K562 (cell line): ENCODE measurements around the gene HMX1. TPM values are rescaled to one million over a fixed set of nuclear protein-coding genes. Genes with fewer than 3 reads are reported as not detected.

Experiments
- ATAC-seq: fragments of 200-7000 bp; cut with Tn5 transposase; 3 replicates; pipeline ENCODE4 v1.9.1; 2020; ENCODE audit warnings: moderate library complexity
- BruUV-seq: library from RNA; stranded (reverse); fragments of 400-500 nt; replicated peaks from 2 replicates; lab custom pipeline; 2021; lab: Mats Ljungman, UMichigan
- CTCF ChIA-PET: fragments of 300-600 bp; formaldehyde crosslinking; extraction: SDS; loops from one replicate; lab custom pipeline; 2021; ENCODE audit warnings: low intra/inter-chr PET ratio; lab: Yijun Ruan, JAX
- POLR2A ChIA-PET: fragments of 300-600, 350-650 bp; sonication (Branson Sonifier 250); formaldehyde crosslinking; extraction: SDS; loops from one replicate; lab custom pipeline; 2021; ENCODE audit warnings: antibody characterized with exemption, inconsistent platforms; lab: Yijun Ruan, JAX
- DNase-seq, 4 experiments: peaks; one replicate each; pipeline versions ENCODE4 v3.0.0 to v3.0.0-alpha.2; 2011 to 2018; ENCODE audit warnings: low spot score in 3 of 4, mixed read lengths in 3 of 4; ENCODE audit errors: extremely low read depth in 1 of 4
- FAIRE-seq: peaks from 2 replicates; lab custom pipeline; 2011; peaks lifted over from hg19 to GRCh38; lab: Jason Lieb, UNC
- H2AFZ ChIP-seq: 2 replicates; pipeline ENCODE4 v1.6.0; 2011; ENCODE audit warnings: low read depth, low read length, control low read depth, inconsistent platforms
- H3K27ac ChIP-seq: fragments of 200-600 bp; 3 replicates; pipeline ENCODE4 v1.8.0; 2011; ENCODE audit warnings: low read depth, mild to moderate bottlenecking, control low read depth, inconsistent platforms, low read length, moderate library complexity, mixed read lengths; ENCODE audit errors: extremely low read depth
- H3K27me3 ChIP-seq, 2 experiments: fragments of 300-600 bp in 1 of 2; 2 replicates in 1 of 2; 3 replicates in 1 of 2; pipeline versions ENCODE4 v1.6.0 to v1.8.0; 2011; ENCODE audit warnings: inconsistent platforms in 2 of 2, low read length in 2 of 2, mild to moderate bottlenecking in 1 of 2, mixed read lengths in 1 of 2, moderate library complexity in 1 of 2; ENCODE audit not compliant: control insufficient read depth in 2 of 2, insufficient read depth in 2 of 2
- H3K36me3 ChIP-seq: fragments of 300-600 bp; 3 replicates; pipeline ENCODE4 v1.8.0; 2011; ENCODE audit warnings: mild to moderate bottlenecking, low read length, inconsistent platforms; ENCODE audit not compliant: control insufficient read depth, insufficient read depth
- H3K4me1 ChIP-seq, 2 experiments: fragments of 200-600 bp in 1 of 2; replicated peaks in 1 of 2; 2 replicates in 1 of 2; 3 replicates in 1 of 2; pipeline versions ENCODE4 v1.5.1 to v1.8.0; 2011; ENCODE audit warnings: inconsistent platforms in 2 of 2, low read length in 2 of 2, mild to moderate bottlenecking in 1 of 2, mixed read lengths in 1 of 2, moderate library complexity in 1 of 2; ENCODE audit not compliant: control insufficient read depth in 2 of 2, insufficient read depth in 2 of 2
- H3K4me2 ChIP-seq: 2 replicates; pipeline ENCODE4 v1.6.1; 2011; ENCODE audit warnings: low read length, control low read depth, inconsistent platforms, mixed read lengths; ENCODE audit not compliant: insufficient read depth
- H3K4me3 ChIP-seq: fragments of 200-600 bp; sonication (generic), shearing (Covaris generic); 2 replicates; pipeline ENCODE4 v1.5.1; 2016; ENCODE audit warnings: control low read depth, inconsistent platforms
- H3K79me2 ChIP-seq: fragments of 200-600 bp; 3 replicates; pipeline ENCODE4 v1.8.0; 2011; ENCODE audit warnings: low read length, inconsistent platforms; ENCODE audit not compliant: control insufficient read depth, insufficient read depth
- H3K9ac ChIP-seq, 2 experiments: 2 replicates each; pipeline versions ENCODE4 v1.6.0 to v1.6.1; 2011; ENCODE audit warnings: low read depth in 2 of 2, low read length in 2 of 2, control low read depth in 1 of 2, inconsistent platforms in 1 of 2, mild to moderate bottlenecking in 1 of 2, mixed read lengths in 1 of 2; ENCODE audit not compliant: insufficient read depth in 1 of 2
- H3K9me1 ChIP-seq: one replicate; pipeline ENCODE4 v1.6.0; 2011; ENCODE audit warnings: inconsistent platforms, mild to moderate bottlenecking, low read length, moderate library complexity; ENCODE audit not compliant: control insufficient read depth, insufficient read depth
- H3K9me3 ChIP-seq: replicated peaks from 2 replicates; pipeline ENCODE4 v1.5.1; 2011; ENCODE audit warnings: low read depth, low read length, inconsistent platforms; ENCODE audit not compliant: control insufficient read depth, insufficient read depth
- H4K20me1 ChIP-seq: replicated peaks from 2 replicates; pipeline ENCODE4 v1.6.1; 2011; ENCODE audit warnings: low read length, inconsistent platforms, mixed read lengths; ENCODE audit not compliant: control insufficient read depth, insufficient read depth
- BRF1 ChIP-seq: IDR thresholded peaks from 3 replicates; pipeline ENCODE4 v1.6.1; 2011; ENCODE audit warnings: borderline replicate concordance, mild to moderate bottlenecking; ENCODE audit not compliant: insufficient read length; ENCODE audit errors: extremely low read depth
- CTCF ChIP-seq, 3 experiments: IDR thresholded peaks in 2 of 3; conservative IDR thresholded peaks in 1 of 3; 2 replicates each; pipeline ENCODE4 v1.5.1; 2011 to 2012; ENCODE audit warnings: low read length in 3 of 3, mild to moderate bottlenecking in 3 of 3, control low read depth in 2 of 3, improper control_type of control experiment in 1 of 3, inconsistent platforms in 1 of 3, low read depth in 1 of 3, mixed read lengths in 1 of 3, moderate library complexity in 1 of 3; ENCODE audit not compliant: insufficient read depth in 2 of 3
- DIDO1 ChIP-seq: fragments of 450-650 bp; IDR thresholded peaks from 2 replicates; pipeline ENCODE4 v1.6.1; 2016; ENCODE audit warnings: low read depth, missing biosample characterization, missing genetic modification characterization
- ELF4 ChIP-seq: fragments of 450-650 bp; formaldehyde crosslinking; IDR thresholded peaks from 2 replicates; pipeline ENCODE4 v1.4.0; 2022; ENCODE audit warnings: missing genetic modification characterization
- FOS ChIP-seq: IDR thresholded peaks from 3 replicates; pipeline ENCODE4 v1.6.1; 2011; ENCODE audit not compliant: insufficient read length; ENCODE audit errors: extremely low read depth
- JUN ChIP-seq, 2 experiments: sonication (generic) in 1 of 2; formaldehyde crosslinking in 1 of 2; IDR thresholded peaks; 2 replicates each; pipeline versions ENCODE4 v1.6.1 to v1.8.0; 2012 to 2022; ENCODE audit warnings: borderline replicate concordance in 2 of 2, mild to moderate bottlenecking in 2 of 2, improper control_type of control experiment in 1 of 2, low read depth in 1 of 2, low read length in 1 of 2, missing genetic modification reagents in 1 of 2
- PHF21A ChIP-seq: fragments of 450-650 bp; IDR thresholded peaks from 2 replicates; pipeline ENCODE4 v1.6.1; 2017; ENCODE audit warnings: low read depth, borderline replicate concordance
- TCF3 ChIP-seq: sonication (generic); formaldehyde crosslinking; IDR thresholded peaks from 2 replicates; pipeline ENCODE4 v1.4.0; 2020; ENCODE audit warnings: mild to moderate bottlenecking, missing genetic modification reagents
- ZFX ChIP-seq: sonication (generic); formaldehyde crosslinking; IDR thresholded peaks from 2 replicates; pipeline ENCODE4 v1.8.0; 2022; ENCODE audit warnings: mild to moderate bottlenecking, missing genetic modification reagents, moderate library complexity
- ZNF282 ChIP-seq: sonication (generic); formaldehyde crosslinking; IDR thresholded peaks from 2 replicates; pipeline ENCODE4 v1.8.1; 2023; ENCODE audit warnings: missing genetic modification reagents
- ZNF3 ChIP-seq: fragments of 250-450 bp; sonication (Bioruptor Pico); IDR thresholded peaks from 2 replicates; pipeline ENCODE4 v1.5.0; 2021; ENCODE audit warnings: mild to moderate bottlenecking, moderate library complexity
- ZNF766 ChIP-seq: fragments of 200-800 bp; sonication (Bioruptor generic); conservative IDR thresholded peaks from 2 replicates; pipeline ENCODE4 v1.6.1; 2016; ENCODE audit warnings: missing genetic modification characterization, missing compliant biosample characterization
- WGBS: fragments of 100-300 bp; shearing (Covaris generic); methylation state at CpG from one replicate; pipeline ENCODE4 v1.1.6; 2016; ENCODE audit warnings: low coverage, mixed read lengths; ENCODE audit not compliant: insufficient coverage; ENCODE audit errors: missing lambda C conversion rate; 5-methylcytosine and 5-hydroxymethylcytosine counted together
- in situ Hi-C: fragments of 300-500 bp; cut with MboI; formaldehyde crosslinking; loops from 4 replicates; pipeline ENCODE4 v1.15.0; 2018; ENCODE audit warnings: inconsistent platforms, mixed read lengths
- intact Hi-C: fragments of 100-400 bp; cut with micrococcal nuclease; formaldehyde crosslinking; loops from 2 replicates; pipeline ENCODE4 v1.14.2; 2022
- polyA plus RNA-seq, 8 experiments: library from polyadenylated mRNA; depleted of rRNA in 4 of 8; stranded (reverse) in 5 of 8; unstranded in 3 of 8; fragments of >200 nt; fragmentation: Nextera tagmentation in 2 of 8; fragmentation: Illumina TruSeq in 1 of 8; extraction: Ambion mirVana in 2 of 8; extraction: Trizol in 1 of 8; gene quantifications; 2 replicates each; pipeline versions ENCODE4 v1.2.1 to v1.2.3, GENCODE V29; 2011 to 2014; ENCODE audit warnings: inconsistent platforms in 1 of 8, missing spikeins in 1 of 8
- total RNA-seq, 7 experiments: library from RNA; depleted of rRNA in 6 of 7; stranded (reverse); fragments of >200 nt in 6 of 7; fragmentation: Illumina TruSeq in 2 of 7; extraction: Trizol in 2 of 7; gene quantifications; 2 replicates each; pipeline versions ENCODE4 v1.2.1 to v1.2.3, GENCODE V29; 2011 to 2021; ENCODE audit warnings: low replicate concordance in 1 of 7
- TF ChIP-seq, protein P1 (sequence below): fragments of 450-650 bp; formaldehyde crosslinking; IDR thresholded peaks from 2 replicates; pipeline ENCODE4 v1.4.0; 2020; ENCODE audit warnings: mild to moderate bottlenecking

Gene HMX1
- total and polyA plus RNA-seq, 9 of the 15 experiments (the other 6 are each of a cell fraction or from before 2014, with no cell fraction given), result not detected

- DNase-seq (no peak), FAIRE-seq (no peak), ATAC-seq (no peak)
- Histone ChIP-seq H3K79me2 (no peaks in the 10 kb centered on the region), H3K4me2 (no peak overlapping the region), H3K9me3 (no peaks in the 10 kb centered on the region), H3K4me1 (peaks cover 0 to 9% of the 10 kb centered on the region in 2 experiments; a peak in 1 of 5 replicates), H4K20me1 (0 out of 2 replicates have a peak, but pooled peaks cover 5% of the 10 kb centered on the region), H3K4me3 (no peak overlapping the region), H3K9ac (no peak overlapping the region), H3K27ac (no peak overlapping the region), H2AFZ (no peak overlapping the region), H3K27me3 (peaks cover 5 to 59% of the 10 kb centered on the region in 2 experiments; a peak in 3 of 5 replicates), H3K36me3 (no peaks in the 10 kb centered on the region), H3K9me1 (no peaks in the 10 kb centered on the region)
- intact Hi-C loops, result no loop called here
- no TSS peak for BruUV-seq
- WGBS, result 0% methylated on average over 29 of the region's 31 CpGs
- POLR2A ChIA-PET, result interaction anchor here (0.6 kb wide), 1 partner anchor 10 kb away, joined by 3 read pairs; no protein-coding TSS in a partner anchor
- CTCF ChIA-PET, result no interaction called here
- in situ Hi-C loops, result no loop called here
- TF ChIP-seq PHF21A (no peak), TCF3 (CRISPR knock-in tag) (no peak), ZNF766 (no peak), DIDO1 (tag) (no peak), JUN (IDR thresholded peaks at IDR 0.05; ENCODE audit: borderline replicate concordance, low read depth, low read length) (no peak), JUN (CRISPR knock-in tag; IDR thresholded peaks at IDR 0.05; ENCODE audit: borderline replicate concordance) (no peak), BRF1 (no peak), CTCF (IDR thresholded peaks at IDR 0.05 in 2 of 3, conservative IDR thresholded peaks at IDR 0.05 in 1 of 3; ENCODE audit: insufficient read depth in 2 of 3, low read depth in 1 of 3, low read length in 3 of 3) (no peak), ELF4 (CRISPR knock-in tag) (no peak), ZFX (CRISPR knock-in tag) (no peak), ZNF282 (no peak), ZNF3 (CRISPR knock-in tag) (no peak), FOS (no peak)
- TF ChIP-seq, protein P1, sequence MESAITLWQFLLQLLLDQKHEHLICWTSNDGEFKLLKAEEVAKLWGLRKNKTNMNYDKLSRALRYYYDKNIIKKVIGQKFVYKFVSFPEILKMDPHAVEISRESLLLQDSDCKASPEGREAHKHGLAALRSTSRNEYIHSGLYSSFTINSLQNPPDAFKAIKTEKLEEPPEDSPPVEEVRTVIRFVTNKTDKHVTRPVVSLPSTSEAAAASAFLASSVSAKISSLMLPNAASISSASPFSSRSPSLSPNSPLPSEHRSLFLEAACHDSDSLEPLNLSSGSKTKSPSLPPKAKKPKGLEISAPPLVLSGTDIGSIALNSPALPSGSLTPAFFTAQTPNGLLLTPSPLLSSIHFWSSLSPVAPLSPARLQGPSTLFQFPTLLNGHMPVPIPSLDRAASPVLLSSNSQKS (CRISPR knock-in tag), result no peak
Measured at GRCh38 chr4:8863686-8864682, 7.7 kb downstream of the HMX1 start.
